Spleen (tissue), 11 donors: ENCODE data around the gene PTX3. TPM values are rescaled to one million over a fixed set of nuclear protein-coding genes. Genes with fewer than 3 reads are reported as not detected.

Experiments used
- DNase-seq: peaks from one replicate; pipeline ENCODE4 v3.0.0-alpha.2; 2020
- H3K27ac ChIP-seq, 8 donors: fragments of 200-600 bp; sonication (generic) in 7 of 8; 1 replicate in 4 of 8; 2 replicates in 4 of 8; pipeline versions ENCODE4 v1.5.0 to v1.8.0; 2016 to 2021; ENCODE audit warnings: inconsistent platforms in 4 of 8, mild to moderate bottlenecking in 4 of 8, moderate library complexity in 1 of 8
- H3K27me3 ChIP-seq, 7 donors: fragments of 200-600 bp; sonication (generic) in 6 of 7; replicated peaks in 1 of 7; 1 replicate in 4 of 7; 2 replicates in 3 of 7; pipeline versions ENCODE4 v1.5.0 to v1.8.0; 2016 to 2021; ENCODE audit warnings: inconsistent platforms in 3 of 7, mild to moderate bottlenecking in 1 of 7
- H3K36me3 ChIP-seq, 6 donors: fragments of 200-600 bp; sonication (generic) in 5 of 6; 1 replicate in 4 of 6; 2 replicates in 2 of 6; pipeline versions ENCODE4 v1.5.0 to v1.8.0; 2016 to 2021; ENCODE audit warnings: inconsistent platforms in 2 of 6
- H3K4me1 ChIP-seq, 6 donors: fragments of 200-600 bp; sonication (generic) in 5 of 6; 1 replicate in 3 of 6; 2 replicates in 3 of 6; pipeline versions ENCODE4 v1.5.0 to v1.8.0; 2016 to 2021; ENCODE audit warnings: inconsistent platforms in 3 of 6
- H3K4me3 ChIP-seq, 8 donors: fragments of 200-600 bp; sonication (generic) in 7 of 8; 1 replicate in 4 of 8; 2 replicates in 4 of 8; pipeline versions ENCODE4 v1.5.0 to v1.8.0; 2016 to 2021; ENCODE audit warnings: inconsistent platforms in 4 of 8, mild to moderate bottlenecking in 4 of 8, moderate library complexity in 2 of 8
- H3K9me3 ChIP-seq, 8 donors: fragments of 200-600 bp; sonication (generic) in 7 of 8; 1 replicate in 4 of 8; 2 replicates in 4 of 8; pipeline versions ENCODE4 v1.5.0 to v1.8.0; 2016 to 2021; ENCODE audit warnings: inconsistent platforms in 4 of 8
- CTCF ChIP-seq, 11 experiments: fragments of 200-600 bp in 7 of 11; fragments of 450-650 bp in 4 of 11; sonication (generic) in 4 of 11; IDR thresholded peaks in 8 of 11; conservative IDR thresholded peaks in 3 of 11; 1 replicate in 7 of 11; 2 replicates in 4 of 11; pipeline versions ENCODE4 v1.4.0 to v1.8.0; 2016 to 2021; ENCODE audit warnings: antibody characterized with exemption in 11 of 11, inconsistent platforms in 4 of 11, mild to moderate bottlenecking in 1 of 11
- POLR2A ChIP-seq, 3 donors: fragments of 450-650 bp; IDR thresholded peaks; one replicate each; pipeline ENCODE4 v1.5.1; 2017; ENCODE audit warnings: antibody characterized with exemption in 3 of 3, mild to moderate bottlenecking in 1 of 3
- POLR2AphosphoS5 ChIP-seq, 3 donors: sonication (generic); formaldehyde crosslinking; IDR thresholded peaks; one replicate each; pipeline ENCODE4 v1.5.1; 2017; ENCODE audit warnings: antibody characterized with exemption in 3 of 3
- WGBS, 5 donors: extraction: QIAGEN DNeasy Blood & Tissue Kit in 3 of 5; methylation state at CpG; one replicate each; pipeline versions ENCODE4 v1.1.5 to v1.1.7; 2013 to 2018; 5-methylcytosine and 5-hydroxymethylcytosine counted together
- intact Hi-C: fragments of 100-400 bp; cut with DNase I; formaldehyde crosslinking; loops from one replicate; pipeline ENCODE4 v1.15.0; 2023; ENCODE audit warnings: low total_unique reads
- polyA plus RNA-seq, 3 donors: library from polyadenylated mRNA; stranded (reverse); fragments of 200-250 nt; gene quantifications; one replicate each; pipeline ENCODE4 v1.2.1, GENCODE V29; 2013
- total RNA-seq, 7 donors: library from RNA; depleted of rRNA in 3 of 7; stranded (reverse); fragments of >200 nt in 3 of 7; fragmentation: NEBNext Ultra II Directional in 4 of 7; extraction: Animal tissue kit (Norgen Biotek cat#: 25700) in 4 of 7; gene quantifications; one replicate each; pipeline versions ENCODE4 v1.1.0 to v1.2.1, GENCODE V29; 2016 to 2021
- donor health status: healthy with polysubstance abuse.
- donor health status: DM: no; HTN: no; CAD: no; lungs with moderate emphysema.
- donor health status: DM: no; HTN: no; CAD: no.
- donor health status: Bipolar disorder and iron deficiency.
- donor health status: healthy.
- donor health status: DM: no; HTN: no; CAD: no.
- donor health status: DM: yes; HTN: yes; CAD: no.

The PTX3 gene
- total and polyA plus RNA-seq, 10 donors, result 3.3 to 26.5 (median 20.7) TPM

- intact Hi-C loops, result no loop called here
- WGBS, 5 donors, result 79 to 96% (median 83%) methylated on average over 2 of the region's 2 CpGs
- no peaks in the 10 kb centered on the region for H3K36me3 ChIP-seq
- H3K9me3 ChIP-seq, result no peaks in the 10 kb centered on the region
- no peak for DNase-seq
- H3K4me1 ChIP-seq, result no peaks in the 10 kb centered on the region
- H3K4me3 ChIP-seq, result no peak overlapping the region
- H3K27me3 ChIP-seq, result peaks cover 0 to 21% (median 0%) of the 10 kb centered on the region in 7 donors
- no peak for TF ChIP-seq CTCF (IDR thresholded peaks at IDR 0.05 in 8 of 11, conservative IDR thresholded peaks at IDR 0.05 in 3 of 11)
- TF ChIP-seq POLR2AphosphoS5 (IDR thresholded peaks at IDR 0.05), result no peak
- TF ChIP-seq POLR2A (IDR thresholded peaks at IDR 0.05), result no peak
- H3K27ac ChIP-seq, result no peak overlapping the region
These were observed 23.6 kb downstream of the PTX3 start for GRCh38 chr3:157460253-157460652.

GRCh38 chr3:157463816-157464215, 27.2 kb downstream of the PTX3 start:
- TF ChIP-seq POLR2AphosphoS5 (IDR thresholded peaks at IDR 0.05), result no peak
- TF ChIP-seq POLR2A (IDR thresholded peaks at IDR 0.05), result no peak
- TF ChIP-seq CTCF (IDR thresholded peaks at IDR 0.05 in 8 of 11, conservative IDR thresholded peaks at IDR 0.05 in 3 of 11), result no peak
- Histone ChIP-seq H3K4me3 (no peak overlapping the region), H3K4me1 (no peaks in the 10 kb centered on the region), H3K27me3 (peaks cover 0 to 21% (median 0%) of the 10 kb centered on the region in 7 donors), H3K27ac (no peak overlapping the region), H3K36me3 (no peaks in the 10 kb centered on the region), H3K9me3 (no peaks in the 10 kb centered on the region)
- DNase-seq, result no peak
- 81 to 100% (median 83%) methylated on average over 1 of the region's 1 CpG for WGBS, 5 donors
- intact Hi-C loops, result no loop called here

- Histone ChIP-seq H3K4me1 (no peaks in the 10 kb centered on the region), H3K27me3 (peaks cover 0 to 17% (median 0%) of the 10 kb centered on the region in 7 donors), H3K27ac (no peak overlapping the region), H3K36me3 (no peaks in the 10 kb centered on the region), H3K9me3 (no peaks in the 10 kb centered on the region), H3K4me3 (no peak overlapping the region)
- no peak for DNase-seq
- intact Hi-C loops, result no loop called here
- TF ChIP-seq POLR2AphosphoS5 (IDR thresholded peaks at IDR 0.05) (no peak), CTCF (IDR thresholded peaks at IDR 0.05 in 8 of 11, conservative IDR thresholded peaks at IDR 0.05 in 3 of 11) (no peak), POLR2A (IDR thresholded peaks at IDR 0.05) (no peak)
- whole genome bisulfite sequencing, 5 donors, result 89 to 96% (median 90%) methylated on average over 3 of the region's 3 CpGs
These were observed 27.7 kb downstream of the PTX3 start for GRCh38 chr3:157464321-157464720.

DNA sequence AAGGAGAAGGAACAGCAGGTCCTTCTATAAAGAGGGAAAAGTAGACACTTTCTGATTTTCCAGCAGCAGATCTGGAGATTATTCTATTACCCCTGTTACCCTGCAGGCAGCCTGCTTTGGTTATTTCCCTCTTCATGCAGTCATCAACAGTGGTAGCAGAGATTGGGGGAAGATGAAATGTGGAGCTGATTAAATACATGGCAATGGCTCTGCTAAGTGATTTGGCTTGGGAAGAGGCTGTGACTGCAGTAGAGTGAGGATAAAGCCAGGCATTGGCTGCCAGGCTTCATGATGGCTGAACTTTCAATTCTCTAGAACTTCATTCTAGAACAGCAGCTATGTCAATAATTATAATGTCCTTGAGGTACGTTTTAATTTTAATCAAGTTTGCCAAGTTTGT, 29.1 kb downstream of the PTX3 start:
- Histone ChIP-seq H3K4me3 (no peak overlapping the region), H3K27ac (no peak overlapping the region), H3K9me3 (no peaks in the 10 kb centered on the region), H3K36me3 (no peaks in the 10 kb centered on the region), H3K27me3 (peaks cover 0 to 6% (median 0%) of the 10 kb centered on the region in 7 donors), H3K4me1 (peaks cover 0 to 4% (median 0%) of the 10 kb centered on the region in 6 donors)
- 70 to 85% (median 81%) methylated on average over 1 of the region's 1 CpG for WGBS, 5 donors
- TF ChIP-seq CTCF (IDR thresholded peaks at IDR 0.05 in 8 of 11, conservative IDR thresholded peaks at IDR 0.05 in 3 of 11) (no peak), POLR2AphosphoS5 (IDR thresholded peaks at IDR 0.05) (no peak), POLR2A (IDR thresholded peaks at IDR 0.05) (no peak)
- no peak for DNase-seq
- intact Hi-C loops, result no loop called here
